ENCODE results near the gene SNX1. TPM values are rescaled to one million over a fixed set of nuclear protein-coding genes. Genes with fewer than 3 reads are reported as not detected.

Gene SNX1
- total and polyA plus RNA-seq, 2 of the 13 experiments (the other 11 are each of a cell fraction or from before 2014, with no cell fraction given), result 29.3 to 60.1 TPM

- TF ChIP-seq ZBTB7A (CRISPR knock-in tag; IDR thresholded peaks at IDR 0.05), result peak; percentile 21; the same call in 1 of the 2 replicates
- peak; percentile 19; the same call in 1 of the 2 replicates for TF ChIP-seq HIVEP1 (CRISPR knock-in tag; IDR thresholded peaks at IDR 0.05)
- TF ChIP-seq ZFY (CRISPR knock-in tag; IDR thresholded peaks at IDR 0.05), result peak; percentile 79
- TF ChIP-seq EED (CRISPR knock-in tag; IDR thresholded peaks at IDR 0.05), result peak; percentile 82; the same call in 1 of the 2 replicates
- TF ChIP-seq ERF (CRISPR knock-in tag; IDR thresholded peaks at IDR 0.05), result no peak; the same call in 1 of the 2 replicates
- 0 out of 2 replicates have a peak, but pooled peaks have one; percentile 30 for TF ChIP-seq KLF6 (CRISPR knock-in tag; IDR thresholded peaks at IDR 0.05)
- TF ChIP-seq BHLHE40 (IDR thresholded peaks at IDR 0.05; ENCODE audit: low read length), result peak; percentile 34; the same call in 1 of the 2 replicates
- TF ChIP-seq ZNF616 (CRISPR knock-in tag; IDR thresholded peaks at IDR 0.05; ENCODE audit: low read depth), result 0 out of 2 replicates have a peak, but pooled peaks have one; percentile 43
- 0 out of 2 replicates have a peak, but pooled peaks have one; percentile 68 for TF ChIP-seq NFKB2 (CRISPR knock-in tag; IDR thresholded peaks at IDR 0.05; ENCODE audit: borderline replicate concordance)
- peak; percentile 68; the same call in 1 of the 2 replicates for TF ChIP-seq POGK (CRISPR knock-in tag; conservative IDR thresholded peaks at IDR 0.05)
- TF ChIP-seq SNAPC4 (CRISPR knock-in tag; IDR thresholded peaks at IDR 0.05), result 0 out of 2 replicates have a peak, but pooled peaks have one; percentile 33
- peak; percentile 74 for TF ChIP-seq RFX5 (IDR thresholded peaks at IDR 0.05; ENCODE audit: low read depth, low read length)
- TF ChIP-seq USF2 (IDR thresholded peaks at IDR 0.05; ENCODE audit: low read depth, low read length), result no peak
- no peak for TF ChIP-seq USF2 (CRISPR knock-in tag; IDR thresholded peaks at IDR 0.05; ENCODE audit: borderline replicate concordance)
- TF ChIP-seq POLR2A (IDR thresholded peaks at IDR 0.05; ENCODE audit: insufficient read depth in 1 of 2, low read depth in 2 of 2, low read length in 2 of 2), result peak; percentile 76 to 82
- no peak for TF ChIP-seq ZBTB39 (CRISPR knock-in tag; IDR thresholded peaks at IDR 0.05)
- 0 out of 2 replicates have a peak, but pooled peaks have one; percentile 14 for TF ChIP-seq BORCS8-MEF2B (CRISPR knock-in tag; IDR thresholded peaks at IDR 0.05)
- peak; percentile 15; the same call in 1 of the 2 replicates for TF ChIP-seq ZSCAN21 (CRISPR knock-in tag; IDR thresholded peaks at IDR 0.05; ENCODE audit: borderline replicate concordance)
Observed at GRCh38 chr15:64153480-64154367, 57.9 kb downstream of the SNX1 start (continued).

Measured in HepG2 (cell line).